Sigmoid colon (tissue), 7 donors: ENCODE measurements around the gene GSAP. TPM values are rescaled to one million over a fixed set of nuclear protein-coding genes. Genes with fewer than 3 reads are reported as not detected.

Experiments used
- DNase-seq: peaks from one replicate; pipeline ENCODE4 v3.0.0-alpha.2; 2019
- H3K27ac ChIP-seq, 4 donors: fragments of 200-600 bp; sonication (generic); one replicate each; pipeline ENCODE4 v1.5.1; 2016 to 2019; ENCODE audit warnings: mild to moderate bottlenecking in 1 of 4
- H3K27me3 ChIP-seq, 3 donors: fragments of 200-600 bp; sonication (generic); one replicate each; pipeline ENCODE4 v1.5.1; 2019; ENCODE audit warnings: mild to moderate bottlenecking in 1 of 3
- H3K36me3 ChIP-seq, 4 donors: fragments of 200-600 bp; sonication (generic); one replicate each; pipeline ENCODE4 v1.5.1; 2016 to 2019
- H3K4me1 ChIP-seq, 4 donors: fragments of 200-600 bp; sonication (generic); one replicate each; pipeline ENCODE4 v1.5.1; 2017 to 2019
- H3K4me3 ChIP-seq, 4 donors: fragments of 200-600 bp; sonication (generic); one replicate each; pipeline ENCODE4 v1.5.1; 2017 to 2019; ENCODE audit warnings: mild to moderate bottlenecking in 2 of 4, moderate library complexity in 1 of 4
- H3K9me3 ChIP-seq, 4 donors: fragments of 200-600 bp in 3 of 4; sonication (generic) in 3 of 4; one replicate each; pipeline versions ENCODE4 v1.5.1 to v1.6.1; 2013 to 2019
- CTCF ChIP-seq, 4 experiments: fragments of 450-650 bp in 3 of 4; fragments of 200-600 bp in 1 of 4; IDR thresholded peaks; one replicate each; pipeline ENCODE4 v1.5.1; 2016 to 2019; ENCODE audit warnings: antibody characterized with exemption in 4 of 4, mild to moderate bottlenecking in 3 of 4, moderate library complexity in 2 of 4
- EP300 ChIP-seq, 4 donors: sonication (generic); formaldehyde crosslinking; IDR thresholded peaks; one replicate each; pipeline ENCODE4 v1.6.1; 2017; ENCODE audit warnings: antibody characterized with exemption in 4 of 4
- POLR2A ChIP-seq, 2 donors: fragments of 450-650 bp; IDR thresholded peaks; one replicate each; pipeline ENCODE4 v1.6.1; 2016; ENCODE audit warnings: antibody characterized with exemption in 2 of 2, mild to moderate bottlenecking in 2 of 2, moderate library complexity in 2 of 2
- POLR2AphosphoS5 ChIP-seq, 4 donors: sonication (generic); formaldehyde crosslinking; IDR thresholded peaks; one replicate each; pipeline ENCODE4 v1.6.1; 2017; ENCODE audit warnings: antibody characterized with exemption in 4 of 4
- WGBS, 2 donors: extraction: QIAGEN DNeasy Blood & Tissue Kit; methylation state at CpG; one replicate each; pipeline ENCODE4 v1.1.7; 2013; 5-methylcytosine and 5-hydroxymethylcytosine counted together
- intact Hi-C: fragments of 100-400 bp; cut with DNase I; formaldehyde crosslinking; loops from one replicate; pipeline ENCODE4 v1.15.1; 2023
- polyA plus RNA-seq, 3 donors: library from polyadenylated mRNA; stranded (reverse); fragments of 200-250 nt; gene quantifications; one replicate each; pipeline ENCODE4 v1.2.3, GENCODE V29; 2013
- total RNA-seq, 4 donors: library from RNA; depleted of rRNA; stranded (reverse); fragments of >200 nt; gene quantifications; one replicate each; pipeline ENCODE4 v1.1.0, GENCODE V29; 2016
- donor health status: healthy with polysubstance abuse.
- donor health status: Bipolar disorder and iron deficiency.
- donor health status: healthy.

Gene GSAP
- total and polyA plus RNA-seq, 7 donors, result 3.6 to 30.2 (median 15.1) TPM

GRCh38 chr7:77327932-77328628, 88.1 kb downstream of the GSAP start:
- DNase-seq, result peak; percentile 68
- Histone ChIP-seq H3K27me3 (no peaks in the 10 kb centered on the region), H3K27ac (peak overlapping the region; percentile 73 to 86 (median 84)), H3K4me1 (peaks cover 4 to 80% (median 57%) of the 10 kb centered on the region in 4 donors), H3K9me3 (no peaks in the 10 kb centered on the region), H3K4me3 (no peak overlapping the region), H3K36me3 (no peaks in the 10 kb centered on the region)
- intact Hi-C loops, result loop anchor here (2.0 to 5.0 kb wide), 2 partner anchors 86 to 133 kb away; no protein-coding TSS in a partner anchor
- 44 to 76% methylated on average over 6 of the region's 6 CpGs for WGBS, 2 donors
- TF ChIP-seq POLR2A (IDR thresholded peaks at IDR 0.05) (no peak), EP300 (IDR thresholded peaks at IDR 0.05) (no peak), CTCF (IDR thresholded peaks at IDR 0.05) (no peak), POLR2AphosphoS5 (IDR thresholded peaks at IDR 0.05) (no peak)

GRCh38 chr7:77327067-77327931, 88.8 kb downstream of the GSAP start:
- H3K27me3 ChIP-seq, result no peaks in the 10 kb centered on the region
- WGBS, 2 donors, result 66 to 78% methylated on average over 12 of the region's 12 CpGs
- H3K4me1 ChIP-seq, result peaks cover 4 to 78% (median 57%) of the 10 kb centered on the region in 4 donors
- intact Hi-C loops, result loop anchor here (5.0 kb wide), 1 partner anchor 85 kb away; no protein-coding TSS in a partner anchor
- H3K9me3 ChIP-seq, result no peaks in the 10 kb centered on the region
- H3K4me3 ChIP-seq, result no peak overlapping the region
- peak overlapping the region; percentile 73 to 86 (median 84) for H3K27ac ChIP-seq
- no peaks in the 10 kb centered on the region for H3K36me3 ChIP-seq
- DNase-seq, result peak; percentile 84
- TF ChIP-seq CTCF (IDR thresholded peaks at IDR 0.05) (no peak), EP300 (IDR thresholded peaks at IDR 0.05) (peak in 3 of 4 donors; percentile 55 to 79 (median 79)), POLR2AphosphoS5 (IDR thresholded peaks at IDR 0.05) (peak in 3 of 4 donors; percentile 49 to 77 (median 58))

- 88 to 95% methylated on average over 3 of the region's 3 CpGs for WGBS, 2 donors
- Histone ChIP-seq H3K9me3 (no peaks in the 10 kb centered on the region), H3K36me3 (peaks cover 0 to 8% (median 0%) of the 10 kb centered on the region in 4 donors), H3K27ac (peak overlapping the region; percentile 73 to 86 (median 84)), H3K27me3 (no peaks in the 10 kb centered on the region), H3K4me3 (no peak overlapping the region), H3K4me1 (peaks cover 4 to 66% (median 48%) of the 10 kb centered on the region in 4 donors)
- DNase-seq, result no peak
- no peak for TF ChIP-seq CTCF (IDR thresholded peaks at IDR 0.05)
- intact Hi-C loops, result loop anchor here (5.0 kb wide), 1 partner anchor 84 kb away; no protein-coding TSS in a partner anchor
Observed at GRCh38 chr7:77326131-77326530, 90.0 kb downstream of the GSAP start.

- 85 to 97% methylated on average over 2 of the region's 2 CpGs for WGBS, 2 donors
- Histone ChIP-seq H3K4me3 (no peak overlapping the region), H3K4me1 (peaks cover 0 to 21% (median 7%) of the 10 kb centered on the region in 4 donors), H3K27ac (no peak overlapping the region), H3K36me3 (peaks cover 0 to 8% (median 4%) of the 10 kb centered on the region in 4 donors), H3K27me3 (no peaks in the 10 kb centered on the region), H3K9me3 (no peaks in the 10 kb centered on the region)
- TF ChIP-seq EP300 (IDR thresholded peaks at IDR 0.05) (no peak), CTCF (IDR thresholded peaks at IDR 0.05) (no peak)
- DNase-seq, result no peak
- intact Hi-C loops, result no loop called here
Observed at GRCh38 chr7:77321300-77321699, 94.8 kb downstream of the GSAP start.
